HAP-1 (cell line): ENCODE data around the gene SSR4.

Source experiments
- DNase-seq, 2 experiments: peaks; one replicate each; pipeline ENCODE4 v3.0.0-alpha.2; 2016 to 2020; ENCODE audit warnings: low spot score in 2 of 2
- H3K27me3 ChIP-seq: fragments of 250-450 bp; sonication (Bioruptor Pico); 2 replicates; pipeline ENCODE4 v1.5.1; 2020; ENCODE audit warnings: low read depth, mild to moderate bottlenecking, moderate library complexity
- H3K36me3 ChIP-seq: fragments of 250-450 bp; sonication (Bioruptor Pico); replicated peaks from 2 replicates; pipeline ENCODE4 v1.5.1; 2020; ENCODE audit warnings: mild to moderate bottlenecking
- H3K4me1 ChIP-seq: fragments of 250-450 bp; sonication (Bioruptor Pico); 2 replicates; pipeline ENCODE4 v1.5.1; 2020; ENCODE audit warnings: mild to moderate bottlenecking
- H3K4me3 ChIP-seq: fragments of 250-450 bp; sonication (Bioruptor Pico); 2 replicates; pipeline ENCODE4 v1.5.1; 2020; ENCODE audit warnings: mild to moderate bottlenecking, moderate library complexity
- H3K9me3 ChIP-seq: fragments of 250-450 bp; sonication (Bioruptor Pico); 2 replicates; pipeline ENCODE4 v1.5.1; 2020; ENCODE audit warnings: mild to moderate bottlenecking, moderate library complexity
- in situ Hi-C: fragments of 300-500 bp; cut with MboI; formaldehyde crosslinking; loops from 3 replicates; pipeline ENCODE4 v1.14.3; 2020; ENCODE audit warnings: low sequenced_read_pairs, inconsistent platforms, mixed read lengths

Gene SSR4

GRCh38 chrX:153773218-153773611 is 21.3 kb upstream of the SSR4 start:
- H3K27me3 ChIP-seq: no peaks in the 10 kb centered on the region
- no peaks in the 10 kb centered on the region for H3K9me3 ChIP-seq
- in situ Hi-C loops: no loop called here
- H3K36me3 ChIP-seq: no peaks in the 10 kb centered on the region
- H3K4me1 ChIP-seq: peaks cover 4% of the 10 kb centered on the region
- no peak overlapping the region for H3K4me3 ChIP-seq
- DNase-seq: no peak

- Histone ChIP-seq H3K4me1 (peaks cover 4% of the 10 kb centered on the region), H3K36me3 (no peaks in the 10 kb centered on the region), H3K9me3 (no peaks in the 10 kb centered on the region), H3K27me3 (no peaks in the 10 kb centered on the region), H3K4me3 (no peak overlapping the region)
- in situ Hi-C loops: no loop called here
- no peak for DNase-seq
These were observed 20.5 kb upstream of the SSR4 start for GRCh38 chrX:153773741-153774575.

GRCh38 chrX:153774576-153775292 is 19.7 kb upstream of the SSR4 start:
- in situ Hi-C loops: no loop called here
- no peaks in the 10 kb centered on the region for H3K36me3 ChIP-seq
- peaks cover 4% of the 10 kb centered on the region for H3K4me1 ChIP-seq
- H3K4me3 ChIP-seq: no peak overlapping the region
- no peak for DNase-seq
- no peaks in the 10 kb centered on the region for H3K9me3 ChIP-seq
- H3K27me3 ChIP-seq: no peaks in the 10 kb centered on the region

- DNase-seq: no peak
- Histone ChIP-seq H3K9me3 (no peaks in the 10 kb centered on the region), H3K36me3 (no peaks in the 10 kb centered on the region), H3K4me1 (peaks cover 4% of the 10 kb centered on the region), H3K27me3 (no peaks in the 10 kb centered on the region), H3K4me3 (no peak overlapping the region)
- in situ Hi-C loops: no loop called here
These were observed 19.0 kb upstream of the SSR4 start for GRCh38 chrX:153775293-153776119.

GRCh38 chrX:153776120-153776599 is 18.3 kb upstream of the SSR4 start:
- Histone ChIP-seq H3K27me3 (no peaks in the 10 kb centered on the region), H3K4me1 (peaks cover 4% of the 10 kb centered on the region), H3K9me3 (no peaks in the 10 kb centered on the region), H3K4me3 (no peak overlapping the region), H3K36me3 (no peaks in the 10 kb centered on the region)
- in situ Hi-C loops: no loop called here
- DNase-seq: no peak

GRCh38 chrX:153776611-153777045 is 17.8 kb upstream of the SSR4 start:
- peak; percentile 25 to 74 for DNase-seq
- Histone ChIP-seq H3K4me1 (peaks cover 4% of the 10 kb centered on the region), H3K27me3 (no peaks in the 10 kb centered on the region), H3K9me3 (no peaks in the 10 kb centered on the region), H3K4me3 (no peak overlapping the region), H3K36me3 (no peaks in the 10 kb centered on the region)
- in situ Hi-C loops: no loop called here

- Histone ChIP-seq H3K4me1 (peaks cover 4% of the 10 kb centered on the region), H3K36me3 (no peaks in the 10 kb centered on the region), H3K9me3 (no peaks in the 10 kb centered on the region), H3K4me3 (no peak overlapping the region), H3K27me3 (no peaks in the 10 kb centered on the region)
- in situ Hi-C loops: no loop called here
- no peak for DNase-seq
These were observed 17.0 kb upstream of the SSR4 start for GRCh38 chrX:153777261-153778090.

GRCh38 chrX:153778181-153778580 is 16.3 kb upstream of the SSR4 start:
- H3K36me3 ChIP-seq: no peaks in the 10 kb centered on the region
- H3K4me1 ChIP-seq: peaks cover 4% of the 10 kb centered on the region
- in situ Hi-C loops: no loop called here
- H3K4me3 ChIP-seq: no peak overlapping the region
- no peak for DNase-seq
- no peaks in the 10 kb centered on the region for H3K9me3 ChIP-seq
- H3K27me3 ChIP-seq: no peaks in the 10 kb centered on the region

GRCh38 chrX:153778684-153779101 is 15.8 kb upstream of the SSR4 start:
- Histone ChIP-seq H3K9me3 (no peaks in the 10 kb centered on the region), H3K4me1 (peaks cover 4% of the 10 kb centered on the region)

GRCh38 chrX:153779891-153780677 is 14.4 kb upstream of the SSR4 start:
- in situ Hi-C loops: no loop called here
- Histone ChIP-seq H3K4me3 (no peak overlapping the region), H3K9me3 (no peaks in the 10 kb centered on the region), H3K36me3 (0 out of 2 replicates have a peak, but pooled peaks cover 3% of the 10 kb centered on the region), H3K4me1 (peaks cover 4% of the 10 kb centered on the region), H3K27me3 (no peaks in the 10 kb centered on the region)
- DNase-seq: no peak

More at GRCh38 chrX:153778684-153779101, 15.8 kb upstream of the SSR4 start:
- no peaks in the 10 kb centered on the region for H3K27me3 ChIP-seq
- DNase-seq: no peak
- H3K4me3 ChIP-seq: no peak overlapping the region
- 0 out of 2 replicates have a peak, but pooled peaks cover 3% of the 10 kb centered on the region for H3K36me3 ChIP-seq
- in situ Hi-C loops: no loop called here

GRCh38 chrX:153780678-153781427 is 13.6 kb upstream of the SSR4 start, which contains the start of gene SRPK3:
TSS of gene SRPK3 (plus strand) at chrX:153781041. CDS start at chrX:153781087, 46 bp downstream.
- Histone ChIP-seq H3K36me3 (peaks cover 8% of the 10 kb centered on the region), H3K9me3 (no peaks in the 10 kb centered on the region), H3K4me1 (peaks cover 4% of the 10 kb centered on the region), H3K4me3 (no peak within 1 kb of the TSS), H3K27me3 (no peaks in the 10 kb centered on the region)
- in situ Hi-C loops: no loop called here
- DNase-seq: no peak
